ENCODE results near the gene ALDH7A1.

Gene ALDH7A1

DNA sequence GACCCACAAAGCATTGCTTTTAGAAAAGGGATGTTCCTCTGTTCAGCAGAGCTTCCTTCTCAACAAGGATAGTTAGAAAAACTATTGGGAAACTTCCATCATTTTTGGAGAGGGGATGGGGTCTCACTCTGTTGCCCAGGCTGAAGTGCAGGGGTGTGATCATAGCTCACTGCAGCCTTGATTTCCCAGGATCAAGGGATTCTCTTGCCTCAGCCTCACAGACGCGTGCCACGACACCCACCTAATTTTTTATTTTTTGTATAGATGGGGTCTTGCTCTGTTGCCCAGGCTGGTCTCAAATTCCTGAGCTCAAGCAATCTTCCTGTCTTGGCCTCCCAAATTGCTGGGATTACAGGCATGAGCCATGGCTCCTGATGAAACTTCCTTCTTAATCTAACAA lies 40.6 kb upstream of the ALDH7A1 start:
- no peaks in the 10 kb centered on the region for H3K9me3 ChIP-seq (ENCODE audit: insufficient read depth, low read length)
- no peaks in the 10 kb centered on the region for H4K20me1 ChIP-seq (ENCODE audit: insufficient read depth, low read length)
- H3K4me1 ChIP-seq (ENCODE audit: low read length), result peaks cover 12% of the 10 kb centered on the region
- TF ChIP-seq EZH2phosphoT487 (IDR thresholded peaks at IDR 0.05; ENCODE audit: low read depth), result no peak
- TF ChIP-seq CTCF (IDR thresholded peaks at IDR 0.05; ENCODE audit: low read depth, low read length), result no peak
- no peaks in the 10 kb centered on the region for H3K36me3 ChIP-seq (replicated peaks; ENCODE audit: low read depth, low read length)
- H3K79me2 ChIP-seq (ENCODE audit: low read length), result no peaks in the 10 kb centered on the region
- no peaks in the 10 kb centered on the region for H3K27me3 ChIP-seq (ENCODE audit: low read depth, low read length)
- no peak overlapping the region for H3K9ac ChIP-seq (ENCODE audit: low read length)
- H3K27ac ChIP-seq (ENCODE audit: low read length), result no peak overlapping the region
- no peak overlapping the region for H3K4me2 ChIP-seq (ENCODE audit: low read length)
- no peak overlapping the region for H3K4me3 ChIP-seq (ENCODE audit: low read length)
- no peak overlapping the region for H2AFZ ChIP-seq (ENCODE audit: low read depth, low read length)

GRCh38 chr5:126633552-126633951 lies 38.5 kb upstream of the ALDH7A1 start:
- Histone ChIP-seq H3K4me2 (ENCODE audit: low read length) (no peak overlapping the region), H2AFZ (ENCODE audit: low read depth, low read length) (no peak overlapping the region), H3K4me1 (ENCODE audit: low read length) (peaks cover 8% of the 10 kb centered on the region), H4K20me1 (ENCODE audit: insufficient read depth, low read length) (no peaks in the 10 kb centered on the region), H3K9ac (ENCODE audit: low read length) (no peak overlapping the region), H3K4me3 (ENCODE audit: low read length) (no peak overlapping the region), H3K79me2 (ENCODE audit: low read length) (no peaks in the 10 kb centered on the region), H3K9me3 (ENCODE audit: insufficient read depth, low read length) (no peaks in the 10 kb centered on the region), H3K36me3 (replicated peaks; ENCODE audit: low read depth, low read length) (no peaks in the 10 kb centered on the region), H3K27me3 (ENCODE audit: low read depth, low read length) (no peaks in the 10 kb centered on the region), H3K27ac (ENCODE audit: low read length) (no peak overlapping the region)
- TF ChIP-seq CTCF (IDR thresholded peaks at IDR 0.05; ENCODE audit: low read depth, low read length) (no peak), EZH2phosphoT487 (IDR thresholded peaks at IDR 0.05; ENCODE audit: low read depth) (no peak)

GRCh38 chr5:126631920-126632319 lies 36.9 kb upstream of the ALDH7A1 start:
- no peak for TF ChIP-seq CTCF (IDR thresholded peaks at IDR 0.05; ENCODE audit: low read depth, low read length)
- TF ChIP-seq EZH2phosphoT487 (IDR thresholded peaks at IDR 0.05; ENCODE audit: low read depth), result no peak
- H3K4me3 ChIP-seq (ENCODE audit: low read length), result no peak overlapping the region
- H3K4me1 ChIP-seq (ENCODE audit: low read length), result peaks cover 3% of the 10 kb centered on the region
- H2AFZ ChIP-seq (ENCODE audit: low read depth, low read length), result no peak overlapping the region
- no peaks in the 10 kb centered on the region for H4K20me1 ChIP-seq (ENCODE audit: insufficient read depth, low read length)
- H3K9me3 ChIP-seq (ENCODE audit: insufficient read depth, low read length), result no peaks in the 10 kb centered on the region
- H3K27me3 ChIP-seq (ENCODE audit: low read depth, low read length), result no peaks in the 10 kb centered on the region
- no peaks in the 10 kb centered on the region for H3K36me3 ChIP-seq (replicated peaks; ENCODE audit: low read depth, low read length)
- no peak overlapping the region for H3K9ac ChIP-seq (ENCODE audit: low read length)
- no peaks in the 10 kb centered on the region for H3K79me2 ChIP-seq (ENCODE audit: low read length)
- H3K4me2 ChIP-seq (ENCODE audit: low read length), result no peak overlapping the region
- no peak overlapping the region for H3K27ac ChIP-seq (ENCODE audit: low read length)

GRCh38 chr5:126628102-126628501 lies 33.1 kb upstream of the ALDH7A1 start:
- Histone ChIP-seq H3K27ac (ENCODE audit: low read length) (no peak overlapping the region), H3K9me3 (ENCODE audit: insufficient read depth, low read length) (no peaks in the 10 kb centered on the region), H3K4me2 (ENCODE audit: low read length) (no peak overlapping the region), H3K79me2 (ENCODE audit: low read length) (no peaks in the 10 kb centered on the region), H3K4me3 (ENCODE audit: low read length) (no peak overlapping the region), H3K36me3 (replicated peaks; ENCODE audit: low read depth, low read length) (peaks cover 8% of the 10 kb centered on the region), H3K27me3 (ENCODE audit: low read depth, low read length) (no peaks in the 10 kb centered on the region), H3K9ac (ENCODE audit: low read length) (no peak overlapping the region), H3K4me1 (ENCODE audit: low read length) (no peaks in the 10 kb centered on the region), H4K20me1 (ENCODE audit: insufficient read depth, low read length) (no peaks in the 10 kb centered on the region), H2AFZ (ENCODE audit: low read depth, low read length) (no peak overlapping the region)
- TF ChIP-seq EZH2phosphoT487 (IDR thresholded peaks at IDR 0.05; ENCODE audit: low read depth), result no peak
- no peak for TF ChIP-seq CTCF (IDR thresholded peaks at IDR 0.05; ENCODE audit: low read depth, low read length)

Measured in OCI-LY3 (cell line).